Measurements from ENCODE around the gene TOMM5.

TOMM5 gene

GRCh38 chr9:37592108-37592951, at the start of gene TOMM5:
Gene TOMM5, minus strand, starts transcription at chr9:37592597. Its CDS starts 65 bp downstream, at chr9:37592532.
- peak; percentile 45 to 95 (median 88) for DNase-seq

- no peak for DNase-seq
Measured at GRCh38 chr9:37641331-37641730, 48.9 kb upstream of the TOMM5 start.

- no peak for DNase-seq
Measured at GRCh38 chr9:37640246-37640645, 47.8 kb upstream of the TOMM5 start.

DNA sequence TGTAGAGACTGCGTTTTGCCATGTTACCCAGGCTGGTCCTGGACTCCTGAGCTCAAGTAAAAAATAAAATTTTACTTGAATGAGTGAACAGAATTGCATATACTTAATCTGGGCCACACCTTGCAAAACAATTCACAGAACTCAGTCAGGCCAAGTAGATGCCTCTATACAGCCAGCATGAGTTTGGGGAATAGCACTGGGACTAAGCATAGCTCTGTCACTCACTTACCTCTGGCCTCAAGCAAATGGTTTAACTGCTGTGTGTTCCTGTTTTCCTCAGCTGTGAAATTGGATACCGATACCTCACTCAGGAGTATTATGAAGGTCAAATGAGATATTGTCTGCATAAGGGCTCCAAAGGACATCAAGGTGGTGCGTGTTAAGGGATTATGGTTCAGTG, 47.4 kb upstream of the TOMM5 start:
- DNase-seq = no peak

DNA sequence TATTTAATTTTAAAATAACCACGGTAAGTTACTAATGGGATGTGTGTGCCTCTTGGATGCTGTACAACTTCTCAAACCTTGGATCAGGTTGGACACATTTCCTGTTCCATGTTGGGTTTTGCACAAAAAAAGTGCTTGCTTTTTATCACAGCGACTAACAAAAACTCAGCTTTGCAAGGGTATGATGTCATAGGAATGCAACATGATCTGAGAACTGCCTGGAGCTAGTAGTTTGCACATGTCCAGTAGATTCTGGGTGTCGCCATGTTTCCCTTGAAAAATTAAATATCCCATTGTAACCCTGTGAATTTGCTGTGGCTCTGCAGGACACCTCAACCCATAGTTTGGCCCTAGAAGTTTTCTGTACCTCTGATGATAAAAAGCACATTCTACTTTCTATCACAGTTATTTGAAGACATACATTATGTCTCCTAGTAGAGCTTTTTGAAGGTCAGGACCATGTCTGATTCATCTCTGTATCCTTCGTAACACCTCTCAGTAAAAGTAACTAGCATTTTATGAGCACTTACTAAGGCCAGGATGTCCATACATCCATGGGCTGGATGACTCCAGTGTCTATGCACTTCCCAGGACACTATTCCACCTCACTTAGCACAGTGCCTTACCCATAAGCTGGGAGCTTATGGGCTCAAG, 46.8 kb upstream of the TOMM5 start:
- no peak for DNase-seq

GRCh38 chr9:37636511-37637448, 44.4 kb upstream of the TOMM5 start:
- DNase-seq = no peak

DNA sequence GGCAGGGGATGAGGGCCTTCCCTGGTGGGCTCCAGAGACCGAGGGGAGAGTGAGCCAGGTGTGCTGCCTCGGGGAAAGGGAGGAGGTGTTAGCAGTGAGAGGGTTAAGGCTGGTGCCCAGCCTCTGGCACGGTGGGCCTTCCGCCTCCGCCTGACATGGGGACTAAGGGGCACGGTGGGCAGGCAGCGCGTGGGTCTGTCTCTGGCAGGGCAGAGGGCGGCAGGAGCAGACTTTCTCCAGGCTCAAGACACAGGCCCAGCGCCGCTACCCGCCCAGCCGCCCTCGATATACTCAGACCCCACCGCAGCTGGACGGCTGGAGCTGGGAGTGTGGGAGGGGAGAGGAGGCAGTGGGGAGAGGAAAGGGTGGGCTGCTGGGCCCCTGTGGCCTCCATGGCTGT, 43.4 kb upstream of the TOMM5 start:
- no peak for DNase-seq

DNA sequence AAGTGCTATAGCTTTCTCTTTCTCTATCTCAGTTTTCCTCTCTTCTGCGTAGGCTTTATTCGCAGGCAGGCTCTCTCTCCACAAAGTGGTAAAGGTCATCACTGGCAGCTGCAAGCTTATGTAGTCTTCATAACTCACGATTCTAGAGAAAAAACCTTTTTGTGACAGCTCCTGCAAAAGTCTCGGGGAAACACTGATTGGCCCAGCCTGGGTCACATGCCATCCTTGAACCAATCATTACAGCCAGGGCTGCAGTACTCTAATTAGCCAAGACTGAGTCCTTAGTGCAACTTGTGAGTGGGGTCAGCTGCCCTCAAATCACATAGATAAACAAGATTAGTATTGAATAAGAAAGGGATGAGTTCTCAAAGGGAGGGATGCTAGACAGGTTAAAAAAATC, 40.1 kb upstream of the TOMM5 start:
- DNase-seq = no peak

GRCh38 chr9:37626708-37627292, 34.4 kb upstream of the TOMM5 start:
- no peak for DNase-seq

DNA sequence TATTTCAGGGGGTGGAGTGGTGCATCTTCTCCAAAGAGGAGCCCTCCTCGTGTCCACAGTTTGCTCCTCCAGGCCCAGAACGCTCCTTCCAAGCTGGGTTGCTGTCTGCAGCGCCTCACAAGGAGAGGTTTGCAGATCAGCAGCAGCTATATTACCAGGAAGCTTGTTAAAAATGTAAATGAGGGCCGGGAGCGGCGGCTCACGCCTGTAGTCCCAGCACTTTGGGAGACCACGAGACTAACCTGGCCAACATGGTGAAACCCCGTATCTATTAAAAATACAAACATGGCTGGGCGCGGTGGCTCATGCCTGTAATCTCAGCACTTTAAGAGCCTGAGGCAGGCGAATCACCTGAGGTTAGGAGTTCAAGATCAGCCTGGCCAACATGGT, 33.4 kb upstream of the TOMM5 start:
- no peak for DNase-seq

DNA sequence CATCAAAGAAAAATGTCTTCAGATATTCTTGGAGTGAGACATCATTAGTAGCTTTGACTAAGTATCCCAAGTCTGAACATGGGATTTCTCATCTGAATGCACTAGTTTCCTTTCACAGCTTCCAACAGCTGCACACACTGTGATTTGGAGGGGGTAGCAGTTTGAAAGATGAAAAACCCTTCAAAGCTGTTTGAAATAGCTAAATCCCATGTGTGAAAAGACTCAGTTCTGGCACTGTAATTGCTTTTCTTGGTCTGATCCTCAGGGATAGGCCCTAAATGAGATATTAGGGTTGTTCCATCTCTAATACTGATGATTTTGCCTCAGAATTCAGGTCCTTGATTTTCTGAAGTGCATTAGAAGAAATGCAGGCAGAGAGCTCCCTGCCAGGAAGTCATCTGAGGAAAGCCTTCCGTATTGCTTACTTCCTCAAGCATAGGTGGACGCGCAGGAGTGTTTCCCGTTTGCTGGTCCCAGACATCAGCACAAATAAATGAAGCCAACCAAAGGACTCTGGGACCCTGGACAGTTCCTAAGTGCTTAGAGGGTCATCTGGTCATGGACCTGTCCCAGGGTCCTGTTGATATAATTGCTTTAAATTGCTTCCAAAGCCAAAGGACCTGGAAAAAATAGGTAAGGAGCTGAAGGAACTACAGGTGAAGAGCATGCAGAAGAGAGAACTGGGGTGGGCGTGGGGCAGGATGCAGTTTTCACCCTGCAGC, 32.8 kb upstream of the TOMM5 start:
- no peak for DNase-seq

DNA sequence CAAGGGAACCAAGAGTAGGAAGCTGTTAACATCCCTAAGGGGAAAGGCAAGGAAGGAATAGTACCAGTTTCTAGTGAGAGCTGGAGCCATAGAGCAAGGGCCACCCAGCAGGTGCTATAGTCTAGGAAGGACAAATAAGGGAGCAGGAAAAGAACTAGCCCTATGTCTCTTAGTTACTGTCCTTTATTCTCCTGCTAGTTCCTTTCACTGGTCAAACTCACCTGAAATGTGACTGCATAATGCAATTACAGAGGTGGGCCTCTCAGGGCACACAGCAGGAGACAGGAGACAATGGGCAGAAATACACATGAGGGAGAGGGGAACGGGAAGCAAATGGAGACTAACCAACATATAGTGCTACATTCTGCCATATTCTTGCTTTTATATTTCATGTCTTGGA, 31.7 kb upstream of the TOMM5 start:
- no peak for DNase-seq

GRCh38 chr9:37623267-37623666, 30.9 kb upstream of the TOMM5 start:
- DNase-seq = no peak

GRCh38 chr9:37622462-37622861, 30.1 kb upstream of the TOMM5 start:
- no peak for DNase-seq

- DNase-seq = no peak
Measured at GRCh38 chr9:37621273-37622121, 29.1 kb upstream of the TOMM5 start.

- no peak for DNase-seq
Measured at GRCh38 chr9:37620396-37620795, 28.0 kb upstream of the TOMM5 start.

DNA sequence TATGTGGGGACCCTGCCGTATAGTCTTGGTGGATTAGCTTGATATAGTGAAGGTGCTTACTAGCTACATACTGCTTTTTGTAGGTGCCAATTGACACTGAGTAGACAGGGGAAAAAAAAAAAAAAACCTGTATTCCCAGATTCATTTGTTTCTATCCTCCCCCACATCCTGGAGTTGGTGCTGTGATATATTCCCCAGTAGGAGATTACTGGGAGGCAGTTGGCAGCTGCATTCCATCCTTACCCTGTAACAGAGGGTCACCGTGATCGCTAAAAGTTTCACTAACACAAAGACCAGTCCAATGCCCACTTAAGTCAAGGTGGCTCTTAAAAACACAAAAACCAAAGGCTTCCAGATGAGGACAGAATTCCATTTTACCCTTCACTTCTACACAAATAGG, 27.4 kb upstream of the TOMM5 start:
- DNase-seq = no peak

DNA sequence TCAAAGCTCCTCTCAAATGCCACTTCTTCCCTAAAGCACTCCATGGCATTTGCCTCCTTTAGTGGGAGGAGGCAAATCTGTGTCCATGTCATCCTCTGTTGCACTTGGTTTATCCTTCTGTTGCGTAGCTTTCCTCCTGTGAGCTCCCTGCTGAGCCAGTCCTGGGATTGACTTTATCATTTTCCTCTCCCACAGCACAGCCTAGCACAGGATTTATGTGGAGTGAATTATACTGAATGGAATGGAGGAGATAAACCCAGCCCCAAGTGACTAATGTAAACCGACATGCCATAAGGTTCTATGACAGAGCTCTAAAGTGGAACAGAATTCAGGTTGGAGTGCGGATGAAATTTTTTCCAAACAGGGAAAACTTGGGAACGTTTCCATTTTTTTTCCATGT, 26.4 kb upstream of the TOMM5 start:
- no peak for DNase-seq

- DNase-seq = no peak
Measured at GRCh38 chr9:37617832-37618231, 25.4 kb upstream of the TOMM5 start.

- DNase-seq = no peak
Measured at GRCh38 chr9:37617161-37617560, 24.8 kb upstream of the TOMM5 start.

DNA sequence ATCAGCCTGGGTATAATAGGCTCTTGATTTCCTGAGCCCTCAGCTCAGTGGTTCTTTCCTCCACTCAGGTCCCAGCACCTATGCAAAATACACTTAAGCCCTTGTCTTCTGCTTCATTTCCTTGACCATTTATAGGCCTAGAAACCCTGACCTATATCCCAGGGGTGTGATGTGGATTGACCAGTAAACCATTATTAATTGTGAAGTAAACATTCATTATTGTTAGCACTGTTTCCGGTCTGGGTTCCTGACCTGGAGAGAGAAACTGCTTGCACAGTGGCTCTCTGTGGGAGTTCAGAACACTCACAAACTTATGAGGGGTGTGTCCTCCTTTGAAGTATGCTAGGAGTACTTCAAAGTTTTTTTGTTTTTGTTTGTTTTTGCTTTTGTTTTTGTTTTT, 19.6 kb upstream of the TOMM5 start:
- DNase-seq = no peak
